SK-N-SH treated with all-trans-retinoic acid at 6 μM for 48 hours (cell line): ENCODE results near the gene CCL25.

Experiments
- CREB5 ChIP-seq: fragments of 250-450 bp; sonication (Bioruptor Pico); IDR thresholded peaks from 2 replicates; pipeline ENCODE4 v1.5.1; 2020; ENCODE audit warnings: low read depth, mild to moderate bottlenecking, moderate library complexity
- CSDC2 ChIP-seq: fragments of 250-450 bp; sonication (Bioruptor Pico); IDR thresholded peaks from 2 replicates; pipeline ENCODE4 v1.5.0; 2020; ENCODE audit warnings: mild to moderate bottlenecking, moderate library complexity
- GLIS3 ChIP-seq: fragments of 250-450 bp; sonication (Bioruptor Pico); IDR thresholded peaks from 2 replicates; pipeline ENCODE4 v1.5.0; 2020; ENCODE audit warnings: mild to moderate bottlenecking, moderate library complexity
- OSR1 ChIP-seq: fragments of 250-450 bp; sonication (Bioruptor Pico); IDR thresholded peaks from 2 replicates; pipeline ENCODE4 v1.8.0; 2022; ENCODE audit warnings: moderate library complexity, mild to moderate bottlenecking, inconsistent platforms
- TCF4 ChIP-seq: fragments of 250-450 bp; sonication (Bioruptor Pico); IDR thresholded peaks from 2 replicates; pipeline ENCODE4 v1.8.0; 2021; ENCODE audit warnings: mild to moderate bottlenecking, moderate library complexity, borderline replicate concordance
- TOX ChIP-seq: fragments of 250-450 bp; sonication (Bioruptor Pico); IDR thresholded peaks from 2 replicates; pipeline ENCODE4 v1.8.0; 2021; ENCODE audit warnings: mild to moderate bottlenecking, moderate library complexity, borderline replicate concordance
- TSHZ2 ChIP-seq: fragments of 250-450 bp; sonication (Bioruptor Pico); IDR thresholded peaks from 2 replicates; pipeline ENCODE4 v1.5.0; 2020; ENCODE audit warnings: mild to moderate bottlenecking, moderate library complexity
- ZNF565 ChIP-seq: fragments of 450-650 bp; formaldehyde crosslinking; conservative IDR thresholded peaks from 2 replicates; pipeline ENCODE4 v1.5.0; 2020; ENCODE audit warnings: low read depth, mild to moderate bottlenecking, moderate library complexity
- TF ChIP-seq, protein P1 (sequence below): fragments of 250-450 bp; sonication (Bioruptor Pico); IDR thresholded peaks from 2 replicates; pipeline ENCODE4 v1.5.1; 2021; ENCODE audit warnings: mild to moderate bottlenecking, moderate library complexity
- TF ChIP-seq, protein P2 (sequence below): fragments of 250-450 bp; sonication (Bioruptor Pico); IDR thresholded peaks from 2 replicates; pipeline ENCODE4 v1.8.0; 2020; ENCODE audit warnings: mild to moderate bottlenecking, moderate library complexity, borderline replicate concordance

- TF ChIP-seq CREB5 (CRISPR knock-in tag) (no peak), TCF4 (CRISPR knock-in tag) (no peak), CSDC2 (CRISPR knock-in tag) (no peak), GLIS3 (no peak), OSR1 (CRISPR knock-in tag) (no peak), TSHZ2 (no peak), ZNF565 (CRISPR knock-in tag) (no peak), TOX (CRISPR knock-in tag) (no peak)
- TF ChIP-seq, protein P1, sequence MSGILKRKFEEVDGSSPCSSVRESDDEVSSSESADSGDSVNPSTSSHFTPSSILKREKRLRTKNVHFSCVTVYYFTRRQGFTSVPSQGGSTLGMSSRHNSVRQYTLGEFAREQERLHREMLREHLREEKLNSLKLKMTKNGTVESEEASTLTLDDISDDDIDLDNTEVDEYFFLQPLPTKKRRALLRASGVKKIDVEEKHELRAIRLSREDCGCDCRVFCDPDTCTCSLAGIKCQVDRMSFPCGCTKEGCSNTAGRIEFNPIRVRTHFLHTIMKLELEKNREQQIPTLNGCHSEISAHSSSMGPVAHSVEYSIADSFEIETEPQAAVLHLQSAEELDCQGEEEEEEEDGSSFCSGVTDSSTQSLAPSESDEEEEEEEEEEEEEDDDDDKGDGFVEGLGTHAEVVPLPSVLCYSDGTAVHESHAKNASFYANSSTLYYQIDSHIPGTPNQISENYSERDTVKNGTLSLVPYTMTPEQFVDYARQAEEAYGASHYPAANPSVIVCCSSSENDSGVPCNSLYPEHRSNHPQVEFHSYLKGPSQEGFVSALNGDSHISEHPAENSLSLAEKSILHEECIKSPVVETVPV (CRISPR knock-in tag) = no peak
- TF ChIP-seq, protein P2, sequence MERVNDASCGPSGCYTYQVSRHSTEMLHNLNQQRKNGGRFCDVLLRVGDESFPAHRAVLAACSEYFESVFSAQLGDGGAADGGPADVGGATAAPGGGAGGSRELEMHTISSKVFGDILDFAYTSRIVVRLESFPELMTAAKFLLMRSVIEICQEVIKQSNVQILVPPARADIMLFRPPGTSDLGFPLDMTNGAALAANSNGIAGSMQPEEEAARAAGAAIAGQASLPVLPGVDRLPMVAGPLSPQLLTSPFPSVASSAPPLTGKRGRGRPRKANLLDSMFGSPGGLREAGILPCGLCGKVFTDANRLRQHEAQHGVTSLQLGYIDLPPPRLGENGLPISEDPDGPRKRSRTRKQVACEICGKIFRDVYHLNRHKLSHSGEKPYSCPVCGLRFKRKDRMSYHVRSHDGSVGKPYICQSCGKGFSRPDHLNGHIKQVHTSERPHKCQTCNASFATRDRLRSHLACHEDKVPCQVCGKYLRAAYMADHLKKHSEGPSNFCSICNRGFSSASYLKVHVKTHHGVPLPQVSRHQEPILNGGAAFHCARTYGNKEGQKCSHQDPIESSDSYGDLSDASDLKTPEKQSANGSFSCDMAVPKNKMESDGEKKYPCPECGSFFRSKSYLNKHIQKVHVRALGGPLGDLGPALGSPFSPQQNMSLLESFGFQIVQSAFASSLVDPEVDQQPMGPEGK (CRISPR knock-in tag) = no peak
Observed at GRCh38 chr19:8036434-8037099, 16.0 kb upstream of the CCL25 start.
